ENCODE measurements around the gene TSPO2. TPM values are rescaled to one million over a fixed set of nuclear protein-coding genes. Genes with fewer than 3 reads are reported as not detected.

Gene TSPO2
- total and polyA plus RNA-seq, 2 donors (not counting 3 experiments of a cell fraction or from before 2014, with no cell fraction given) = not detected

DNA sequence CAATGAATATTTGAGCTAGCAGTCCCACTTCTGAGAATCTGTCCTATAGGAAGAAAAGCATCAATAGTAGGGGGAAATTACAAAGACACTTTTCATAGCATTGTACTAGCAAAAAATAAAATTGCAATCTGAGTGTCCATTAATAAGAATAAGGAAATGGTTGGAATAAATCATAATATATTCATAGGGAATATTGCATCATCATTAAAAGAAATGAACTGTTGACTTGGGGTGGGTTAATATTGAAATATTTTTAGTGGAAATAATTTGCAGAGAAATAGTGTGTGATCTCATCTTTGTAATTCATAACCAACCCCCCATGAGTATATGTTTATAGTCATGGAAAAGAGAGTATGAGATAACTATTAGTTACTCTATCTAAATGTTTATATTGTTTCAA lies 42.9 kb downstream of the TSPO2 start:
- TF ChIP-seq EZH2 (IDR thresholded peaks at IDR 0.05; ENCODE audit: borderline replicate concordance, low read depth, low read length, severe bottlenecking) = no peak
- no peak for TF ChIP-seq POLR2A (IDR thresholded peaks at IDR 0.05; ENCODE audit: low read depth, low read length)
- TF ChIP-seq MYC (IDR thresholded peaks at IDR 0.05; ENCODE audit: low read depth, low read length) = no peak
- TF ChIP-seq, protein P1, sequence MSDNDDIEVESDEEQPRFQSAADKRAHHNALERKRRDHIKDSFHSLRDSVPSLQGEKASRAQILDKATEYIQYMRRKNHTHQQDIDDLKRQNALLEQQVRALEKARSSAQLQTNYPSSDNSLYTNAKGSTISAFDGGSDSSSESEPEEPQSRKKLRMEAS (IDR thresholded peaks at IDR 0.05; ENCODE audit: insufficient read depth, insufficient read length) = no peak
- TF ChIP-seq JUN (IDR thresholded peaks at IDR 0.05; ENCODE audit: borderline replicate concordance, insufficient read depth, insufficient read length, low read depth) = no peak
- TF ChIP-seq POLR2AphosphoS5 (IDR thresholded peaks at IDR 0.05; ENCODE audit: insufficient read depth, low read depth, low read length) = no peak
- TF ChIP-seq, protein P2, sequence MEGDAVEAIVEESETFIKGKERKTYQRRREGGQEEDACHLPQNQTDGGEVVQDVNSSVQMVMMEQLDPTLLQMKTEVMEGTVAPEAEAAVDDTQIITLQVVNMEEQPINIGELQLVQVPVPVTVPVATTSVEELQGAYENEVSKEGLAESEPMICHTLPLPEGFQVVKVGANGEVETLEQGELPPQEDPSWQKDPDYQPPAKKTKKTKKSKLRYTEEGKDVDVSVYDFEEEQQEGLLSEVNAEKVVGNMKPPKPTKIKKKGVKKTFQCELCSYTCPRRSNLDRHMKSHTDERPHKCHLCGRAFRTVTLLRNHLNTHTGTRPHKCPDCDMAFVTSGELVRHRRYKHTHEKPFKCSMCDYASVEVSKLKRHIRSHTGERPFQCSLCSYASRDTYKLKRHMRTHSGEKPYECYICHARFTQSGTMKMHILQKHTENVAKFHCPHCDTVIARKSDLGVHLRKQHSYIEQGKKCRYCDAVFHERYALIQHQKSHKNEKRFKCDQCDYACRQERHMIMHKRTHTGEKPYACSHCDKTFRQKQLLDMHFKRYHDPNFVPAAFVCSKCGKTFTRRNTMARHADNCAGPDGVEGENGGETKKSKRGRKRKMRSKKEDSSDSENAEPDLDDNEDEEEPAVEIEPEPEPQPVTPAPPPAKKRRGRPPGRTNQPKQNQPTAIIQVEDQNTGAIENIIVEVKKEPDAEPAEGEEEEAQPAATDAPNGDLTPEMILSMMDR (IDR thresholded peaks at IDR 0.05; ENCODE audit: extremely low read depth in 1 of 2, insufficient read depth in 1 of 2, low read depth in 1 of 2, low read length in 2 of 2) = no peak
- no peak for TF ChIP-seq GATA2 (IDR thresholded peaks at IDR 0.05; ENCODE audit: insufficient read depth, insufficient read length, low read depth, low read length)
- TF ChIP-seq FOS (IDR thresholded peaks at IDR 0.05; ENCODE audit: borderline replicate concordance, insufficient read depth, low read length) = no peak
- H3K9me3 ChIP-seq (replicated peaks; ENCODE audit: control insufficient read depth, insufficient read depth, low read length) = no peaks in the 10 kb centered on the region
- H3K9me1 ChIP-seq (replicated peaks; ENCODE audit: control insufficient read depth, extremely low read depth, insufficient read depth, low read length) = no peaks in the 10 kb centered on the region
- peaks cover 30% of the 10 kb centered on the region for H3K79me2 ChIP-seq (ENCODE audit: control insufficient read depth, insufficient read depth, low read length)
- dilution Hi-C loops (cut with MboI; ENCODE audit: extremely low pct_ligation_motif_present, low sequenced_read_pairs) (no loop called here), intact Hi-C loops (cut with micrococcal nuclease) (no loop called here)
- H2AFZ ChIP-seq (ENCODE audit: low read depth, low read length) = no peak overlapping the region
- no peak overlapping the region for H3K4me3 ChIP-seq (replicated peaks in 1 of 3; ENCODE audit: insufficient read depth in 1 of 3, low read depth in 1 of 3, low read length in 3 of 3)
- CTCF ChIA-PET = no interaction called here
- no peak overlapping the region for H3K9ac ChIP-seq (replicated peaks; ENCODE audit: extremely low read depth, insufficient read depth, low read length)
- H3K27me3 ChIP-seq (ENCODE audit: control insufficient read depth in 2 of 2, insufficient read depth in 2 of 2, low read length in 2 of 2) = no peaks in the 10 kb centered on the region
- no peak overlapping the region for H3K27ac ChIP-seq (ENCODE audit: insufficient read depth, low read depth, low read length)
- peaks cover 5% of the 10 kb centered on the region for H4K20me1 ChIP-seq (replicated peaks; ENCODE audit: control insufficient read depth, extremely low read depth, insufficient read depth, low read length)
- DNase-seq (ENCODE audit: low read depth, low spot score) (no peak), FAIRE-seq (no peak)
- BruUV-seq (replicated peaks) = no TSS peak
- POLR2A ChIA-PET = no interaction called here
- peaks cover 7% of the 10 kb centered on the region for H3K4me1 ChIP-seq (ENCODE audit: control insufficient read depth, extremely low read depth, insufficient read depth, low read length)
- peaks cover 11 to 13% of the 10 kb centered on the region in 2 experiments for H3K36me3 ChIP-seq (ENCODE audit: control insufficient read depth in 2 of 2, extremely low read depth in 1 of 2, insufficient read depth in 2 of 2, low read length in 2 of 2)
- H3K4me2 ChIP-seq (ENCODE audit: insufficient read depth, low read length) = no peak overlapping the region
